HCT116 (cell line): Measurements from ENCODE around the gene GTF3C1.

Experiments
- CTCF ChIP-seq, 3 experiments: fragments of 200-600 bp in 1 of 3; sonication (generic) in 1 of 3; IDR thresholded peaks in 2 of 3; conservative IDR thresholded peaks in 1 of 3; 2 replicates each; pipeline ENCODE4 v1.5.1; 2012 to 2017; ENCODE audit warnings: low read depth in 2 of 3, low read length in 2 of 3, antibody characterized with exemption in 1 of 3, borderline replicate concordance in 1 of 3, control low read depth in 1 of 3, mild to moderate bottlenecking in 1 of 3, mixed read lengths in 1 of 3, mixed run types in 1 of 3, moderate library complexity in 1 of 3; ENCODE audit not compliant: insufficient read depth in 1 of 3
- EZH2 ChIP-seq: fragments of 200-600 bp; sonication (generic); IDR thresholded peaks from 2 replicates; pipeline ENCODE4 v1.6.1; 2017; ENCODE audit warnings: antibody characterized with exemption, mixed run types
- JUND ChIP-seq: IDR thresholded peaks from 2 replicates; pipeline ENCODE4 v1.6.1; 2012
- MAX ChIP-seq: IDR thresholded peaks from 2 replicates; pipeline ENCODE4 v1.6.1; 2012
- POLR2A ChIP-seq: IDR thresholded peaks from 2 replicates; pipeline ENCODE4 v1.7.0; 2011; ENCODE audit warnings: borderline replicate concordance; ENCODE audit not compliant: insufficient read depth, insufficient read length; ENCODE audit errors: extremely low read depth
- POLR2AphosphoS5 ChIP-seq: IDR thresholded peaks from 2 replicates; pipeline ENCODE4 v1.6.1; 2011; ENCODE audit warnings: mild to moderate bottlenecking, low read depth, low read length, moderate library complexity

GRCh38 chr16:27550582-27550920, 838 bp upstream of the GTF3C1 start:
- TF ChIP-seq POLR2AphosphoS5: no peak
- TF ChIP-seq EZH2: no peak
- no peak for TF ChIP-seq POLR2A
- TF ChIP-seq CTCF (IDR thresholded peaks at IDR 0.05 in 2 of 3, conservative IDR thresholded peaks at IDR 0.05 in 1 of 3; ENCODE audit: borderline replicate concordance in 1 of 3, insufficient read depth in 1 of 3, low read depth in 2 of 3, low read length in 2 of 3): no peak
- no peak for TF ChIP-seq JUND
- TF ChIP-seq MAX: no peak
